SK-N-SH (cell line): ENCODE measurements around the gene PXK. TPM values are rescaled to one million over a fixed set of nuclear protein-coding genes. Genes with fewer than 3 reads are reported as not detected.

Experiments
- CTCF ChIA-PET: fragments of 300-600, 350-600 bp; formaldehyde crosslinking; extraction: SDS; loops from one replicate; lab custom pipeline; 2021; lab: Yijun Ruan, JAX
- POLR2A ChIA-PET: fragments of 350-600 bp; sonication (Branson Sonifier 250); formaldehyde crosslinking; extraction: SDS; loops from one replicate; lab custom pipeline; 2020; ENCODE audit warnings: antibody characterized with exemption, inconsistent platforms; lab: Yijun Ruan, JAX
- DNase-seq: peaks from one replicate; pipeline ENCODE4 v3.0.0; 2012
- H2AFZ ChIP-seq: fragments of 200-600 bp; sonication (generic); 2 replicates; pipeline ENCODE4 v1.8.1; 2016; ENCODE audit warnings: antibody characterized with exemption, mild to moderate bottlenecking, low read depth
- H3F3A ChIP-seq: fragments of 200-600 bp; sonication (generic); replicated peaks from 2 replicates; pipeline ENCODE3; 2016; ENCODE audit warnings: antibody characterized with exemption, mild to moderate bottlenecking; ENCODE audit not compliant: insufficient read depth
- H3K27ac ChIP-seq, 2 experiments: fragments of 200-500 bp in 1 of 2; fragments of 200-600 bp in 1 of 2; sonication (Bioruptor generic) in 1 of 2; sonication (generic), shearing (Covaris generic) in 1 of 2; 2 replicates each; pipeline versions ENCODE4 v1.5.1 to v1.6.1; 2014 to 2016; ENCODE audit warnings: low read depth in 2 of 2, inconsistent platforms in 1 of 2, low read length in 1 of 2, mild to moderate bottlenecking in 1 of 2, mixed read lengths in 1 of 2
- H3K27me3 ChIP-seq: fragments of 200-600 bp; sonication (generic), shearing (Covaris generic); 2 replicates; pipeline ENCODE4 v1.6.1; 2016; ENCODE audit warnings: mixed run types; ENCODE audit not compliant: insufficient read depth
- H3K36me3 ChIP-seq, 2 experiments: fragments of 200-500 bp in 1 of 2; fragments of 200-600 bp in 1 of 2; sonication (Bioruptor generic) in 1 of 2; sonication (generic) in 1 of 2; replicated peaks in 1 of 2; 2 replicates each; pipeline versions ENCODE3 to v1.5.1; 2014 to 2016; ENCODE audit warnings: low read length in 1 of 2, mild to moderate bottlenecking in 1 of 2; ENCODE audit not compliant: insufficient read depth in 2 of 2, control insufficient read depth in 1 of 2
- H3K4me1 ChIP-seq, 2 experiments: fragments of 200-500 bp in 1 of 2; fragments of 200-600 bp in 1 of 2; sonication (Bioruptor generic) in 1 of 2; sonication (generic), shearing (Covaris generic) in 1 of 2; 2 replicates each; pipeline versions ENCODE4 v1.5.1 to v1.6.1; 2014 to 2016; ENCODE audit warnings: low read depth in 1 of 2, low read length in 1 of 2, mixed run types in 1 of 2; ENCODE audit not compliant: insufficient read depth in 2 of 2, control insufficient read depth in 1 of 2
- H3K4me2 ChIP-seq: fragments of 200-600 bp; sonication (generic), shearing (Covaris generic); 2 replicates; pipeline ENCODE4 v1.6.1; 2017; ENCODE audit warnings: mixed run types
- H3K4me3 ChIP-seq, 2 experiments: fragments of 200-500 bp in 1 of 2; fragments of 200-600 bp in 1 of 2; sonication (Bioruptor generic) in 1 of 2; sonication (generic), shearing (Covaris generic) in 1 of 2; 2 replicates each; pipeline versions ENCODE4 v1.5.1 to v1.8.1; 2014 to 2016; ENCODE audit warnings: low read depth in 2 of 2, inconsistent platforms in 1 of 2, low read length in 1 of 2, mild to moderate bottlenecking in 1 of 2, mixed read lengths in 1 of 2, moderate library complexity in 1 of 2
- H3K79me2 ChIP-seq: fragments of 200-600 bp; sonication (generic); 2 replicates; pipeline ENCODE4 v1.8.1; 2017; ENCODE audit warnings: mild to moderate bottlenecking; ENCODE audit not compliant: insufficient read depth
- H3K9ac ChIP-seq: fragments of 200-600 bp; sonication (generic); 2 replicates; pipeline ENCODE4 v1.6.1; 2017; ENCODE audit warnings: mixed run types
- H3K9me2 ChIP-seq: fragments of 200-600 bp; sonication (generic); 2 replicates; pipeline ENCODE4 v1.6.1; 2017; ENCODE audit warnings: mixed run types
- H3K9me3 ChIP-seq: fragments of 200-600 bp; sonication (generic); 2 replicates; pipeline ENCODE4 v1.6.1; 2017; ENCODE audit warnings: mixed run types, mild to moderate bottlenecking, moderate library complexity
- H4K20me1 ChIP-seq: fragments of 200-600 bp; sonication (generic); 2 replicates; pipeline ENCODE4 v1.6.1; 2017; ENCODE audit warnings: mild to moderate bottlenecking, mixed run types; ENCODE audit not compliant: insufficient read depth
- CHD2 ChIP-seq: fragments of 150-350 bp; IDR thresholded peaks from 2 replicates; pipeline ENCODE4 v1.6.1; 2018; ENCODE audit warnings: low read length; ENCODE audit not compliant: partially characterized antibody
- CTCF ChIP-seq: fragments of 200-600 bp; sonication (generic); IDR thresholded peaks from 2 replicates; pipeline ENCODE4 v1.6.1; 2017; ENCODE audit warnings: antibody characterized with exemption, mild to moderate bottlenecking, moderate library complexity
- EP300 ChIP-seq, 2 experiments: IDR thresholded peaks; 2 replicates each; pipeline versions ENCODE4 v1.4.0 to v1.6.1; 2012; ENCODE audit warnings: borderline replicate concordance in 1 of 2, low read depth in 1 of 2, low read length in 1 of 2
- FOSL2 ChIP-seq: IDR thresholded peaks from 2 replicates; pipeline ENCODE4 v1.4.0; 2012; ENCODE audit warnings: low read depth, mild to moderate bottlenecking, moderate library complexity, borderline replicate concordance
- GABPA ChIP-seq: IDR thresholded peaks from 2 replicates; pipeline ENCODE4 v1.4.0; 2012; ENCODE audit warnings: low read depth, mild to moderate bottlenecking
- GATA2 ChIP-seq: sonication (generic); formaldehyde crosslinking; IDR thresholded peaks from 2 replicates; pipeline ENCODE4 v1.5.0; 2020; ENCODE audit warnings: mild to moderate bottlenecking, missing genetic modification reagents
- JUND ChIP-seq: IDR thresholded peaks from 2 replicates; pipeline ENCODE4 v1.4.0; 2012
- MXI1 ChIP-seq: IDR thresholded peaks from 2 replicates; pipeline ENCODE4 v1.6.1; 2012; ENCODE audit warnings: mild to moderate bottlenecking, low read depth, low read length, improper control_type of control experiment
- NFIC ChIP-seq: IDR thresholded peaks from 2 replicates; pipeline ENCODE4 v1.4.0; 2012; ENCODE audit warnings: borderline replicate concordance
- POLR2AphosphoS5 ChIP-seq: IDR thresholded peaks from 2 replicates; pipeline ENCODE4 v1.6.1; 2012; ENCODE audit warnings: low read depth, low read length
- RAD21 ChIP-seq: IDR thresholded peaks from 2 replicates; pipeline ENCODE4 v1.6.1; 2012; ENCODE audit warnings: mild to moderate bottlenecking, low read length
- RCOR1 ChIP-seq: fragments of 150-350 bp; IDR thresholded peaks from 2 replicates; pipeline ENCODE4 v1.6.1; 2017; ENCODE audit warnings: antibody characterized with exemption, low read length
- SIN3A ChIP-seq: IDR thresholded peaks from 2 replicates; pipeline ENCODE4 v1.6.1; 2012; ENCODE audit warnings: low read depth, mild to moderate bottlenecking, low read length, moderate library complexity, borderline replicate concordance
- TAF1 ChIP-seq: IDR thresholded peaks from 2 replicates; pipeline ENCODE4 v1.6.1; 2012; ENCODE audit warnings: low read depth, mild to moderate bottlenecking, low read length, moderate library complexity, borderline replicate concordance
- TCF12 ChIP-seq: IDR thresholded peaks from 2 replicates; pipeline ENCODE4 v1.4.0; 2012
- polyA plus RNA-seq, 3 experiments: library from polyadenylated mRNA; depleted of rRNA; stranded (reverse); fragments of >200 nt; gene quantifications; 2 replicates each; pipeline ENCODE4 v1.2.3, GENCODE V29; 2012
- TF ChIP-seq, protein P1 (sequence below): IDR thresholded peaks from 2 replicates; pipeline ENCODE4; 2012
- TF ChIP-seq, protein P2 (sequence below): fragments of 150-350 bp; IDR thresholded peaks from 2 replicates; pipeline ENCODE4 v1.6.1; 2016; ENCODE audit warnings: mild to moderate bottlenecking, low read depth, low read length

Gene PXK
- polyA plus RNA-seq, 1 of the 3 experiments (the other 2 are of a cell fraction): 8.4 TPM

GRCh38 chr3:58388550-58389091, 55.9 kb downstream of the PXK start:
- no peaks in the 10 kb centered on the region for H3K27me3 ChIP-seq
- no peak overlapping the region; the same call in 1 of the 2 replicates for H3K4me2 ChIP-seq
- H3K9me3 ChIP-seq: no peaks in the 10 kb centered on the region
- no peak overlapping the region for H3K4me3 ChIP-seq
- peak; percentile 12; the same call in 1 of the 2 replicates for TF ChIP-seq NFIC
- no peak for TF ChIP-seq GABPA
- TF ChIP-seq EP300 (IDR thresholded peaks at IDR 0.05; ENCODE audit: borderline replicate concordance in 1 of 2, low read depth in 1 of 2, low read length in 1 of 2): peak in 1 of 2 experiments; percentile 31; a peak in 1 of 4 replicates
- TF ChIP-seq POLR2AphosphoS5: no peak
- peak; percentile 58; the same call in 1 of the 2 replicates for TF ChIP-seq MXI1
- TF ChIP-seq CTCF: no peak
- TF ChIP-seq, protein P1, sequence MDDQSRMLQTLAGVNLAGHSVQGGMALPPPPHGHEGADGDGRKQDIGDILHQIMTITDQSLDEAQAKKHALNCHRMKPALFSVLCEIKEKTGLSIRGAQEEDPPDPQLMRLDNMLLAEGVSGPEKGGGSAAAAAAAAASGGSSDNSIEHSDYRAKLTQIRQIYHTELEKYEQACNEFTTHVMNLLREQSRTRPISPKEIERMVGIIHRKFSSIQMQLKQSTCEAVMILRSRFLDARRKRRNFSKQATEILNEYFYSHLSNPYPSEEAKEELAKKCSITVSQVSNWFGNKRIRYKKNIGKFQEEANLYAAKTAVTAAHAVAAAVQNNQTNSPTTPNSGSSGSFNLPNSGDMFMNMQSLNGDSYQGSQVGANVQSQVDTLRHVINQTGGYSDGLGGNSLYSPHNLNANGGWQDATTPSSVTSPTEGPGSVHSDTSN: peak; percentile 39
- TF ChIP-seq JUND: 0 out of 2 replicates have a peak, but pooled peaks have one; percentile 11
- no peak for TF ChIP-seq RAD21
- TF ChIP-seq FOSL2: 0 out of 2 replicates have a peak, but pooled peaks have one; percentile 4
- no peak for TF ChIP-seq CHD2
- TF ChIP-seq GATA2: no peak
- peak; percentile 63; the same call in 1 of the 2 replicates for TF ChIP-seq TCF12
- peak; percentile 64 for TF ChIP-seq RCOR1
- TF ChIP-seq TAF1: no peak
- TF ChIP-seq SIN3A: no peak
- TF ChIP-seq, protein P2, sequence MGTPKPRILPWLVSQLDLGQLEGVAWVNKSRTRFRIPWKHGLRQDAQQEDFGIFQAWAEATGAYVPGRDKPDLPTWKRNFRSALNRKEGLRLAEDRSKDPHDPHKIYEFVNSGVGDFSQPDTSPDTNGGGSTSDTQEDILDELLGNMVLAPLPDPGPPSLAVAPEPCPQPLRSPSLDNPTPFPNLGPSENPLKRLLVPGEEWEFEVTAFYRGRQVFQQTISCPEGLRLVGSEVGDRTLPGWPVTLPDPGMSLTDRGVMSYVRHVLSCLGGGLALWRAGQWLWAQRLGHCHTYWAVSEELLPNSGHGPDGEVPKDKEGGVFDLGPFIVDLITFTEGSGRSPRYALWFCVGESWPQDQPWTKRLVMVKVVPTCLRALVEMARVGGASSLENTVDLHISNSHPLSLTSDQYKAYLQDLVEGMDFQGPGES: no peak
- H3K27ac ChIP-seq: peak overlapping the region; percentile 68 to 89
- H4K20me1 ChIP-seq: no peaks in the 10 kb centered on the region
- ChIA-PET CTCF (interaction anchor here (0.9 to 1.2 kb wide), 4 partner anchors 15 to 75 kb away, joined by 3 to 7 read pairs (median 4); no protein-coding TSS in a partner anchor), POLR2A (no interaction called here)
- peak; percentile 47 for DNase-seq
- H3K9ac ChIP-seq: no peak overlapping the region
- peaks cover 13 to 41% of the 10 kb centered on the region in 2 experiments for H3K4me1 ChIP-seq
- peaks cover 28% of the 10 kb centered on the region for H3F3A ChIP-seq
- no peaks in the 10 kb centered on the region for H3K79me2 ChIP-seq
- H2AFZ ChIP-seq: no peak overlapping the region
- H3K9me2 ChIP-seq: no peaks in the 10 kb centered on the region
- H3K36me3 ChIP-seq: peaks cover 0 to 4% of the 10 kb centered on the region in 2 experiments
